Right kidney (tissue), 1 donor: ENCODE measurements around the gene USF3.
A peak's percentile ranks its signal among the peaks of the same experiment; 100 is the strongest.

ENCODE experiments used
- DNase-seq: peaks from one replicate; pipeline ENCODE4 v3.0.0-alpha.2; 2016

The USF3 gene

DNA sequence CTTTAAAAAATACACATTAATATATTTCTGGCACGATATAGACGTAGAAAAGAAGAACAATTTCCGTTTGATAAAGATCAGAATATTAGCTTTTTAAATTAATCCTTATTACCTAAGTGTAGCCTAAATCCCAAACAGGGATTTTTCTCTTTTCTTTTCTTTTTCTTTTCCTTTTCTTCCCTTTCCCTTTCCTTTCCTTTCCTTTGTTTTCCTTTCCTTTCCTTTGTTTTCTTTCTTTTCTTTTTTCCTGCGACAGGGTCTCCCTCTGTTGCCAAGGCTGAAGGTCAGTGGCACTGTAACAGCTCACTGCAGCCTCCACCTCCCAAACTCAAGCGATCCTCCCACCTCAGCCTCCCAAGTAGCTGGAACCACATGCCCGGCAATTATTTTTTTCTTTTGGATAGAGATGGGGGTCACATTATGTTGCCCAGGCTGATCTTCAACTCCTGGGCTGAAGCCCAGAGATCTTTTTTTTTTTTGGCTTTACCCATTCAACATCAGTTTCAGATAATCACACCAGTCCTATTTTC, 1.8 kb upstream of the USF3 start:
- no peak for DNase-seq

DNA sequence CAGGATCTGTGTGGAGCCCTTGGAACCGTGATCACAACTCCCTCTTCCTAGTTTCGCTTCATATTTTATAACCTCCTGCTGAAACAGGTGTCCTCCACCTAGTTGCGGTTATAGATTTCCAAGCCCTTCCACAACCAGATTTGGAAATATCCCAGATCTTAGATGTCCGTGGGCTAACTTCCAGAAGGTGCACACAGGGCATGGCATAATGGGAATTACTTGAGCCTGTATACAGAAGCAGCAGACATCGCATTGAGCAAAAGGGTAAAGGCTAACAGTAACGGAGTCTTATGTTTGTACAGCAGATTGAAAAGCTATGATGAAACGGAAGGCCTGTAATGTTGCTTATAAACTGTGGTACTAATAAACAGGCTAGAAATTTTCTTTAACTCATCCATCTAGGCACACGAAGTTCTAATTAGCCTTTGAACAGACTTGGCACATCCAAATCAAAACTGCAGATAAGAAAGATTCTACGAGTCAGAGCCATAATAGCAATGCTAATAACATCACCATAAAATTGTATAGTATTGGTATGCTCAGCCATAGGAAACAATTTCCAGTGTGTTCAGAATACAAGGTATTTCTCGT, 1.2 kb upstream of the USF3 start:
- DNase-seq: no peak

- peak; percentile 94 for DNase-seq
These were observed 437 bp upstream of the USF3 start for GRCh38 chr3:113696658-113697499.

GRCh38 chr3:113695431-113695785, 1.0 kb downstream of the USF3 start:
- DNase-seq: peak; percentile 54

DNA sequence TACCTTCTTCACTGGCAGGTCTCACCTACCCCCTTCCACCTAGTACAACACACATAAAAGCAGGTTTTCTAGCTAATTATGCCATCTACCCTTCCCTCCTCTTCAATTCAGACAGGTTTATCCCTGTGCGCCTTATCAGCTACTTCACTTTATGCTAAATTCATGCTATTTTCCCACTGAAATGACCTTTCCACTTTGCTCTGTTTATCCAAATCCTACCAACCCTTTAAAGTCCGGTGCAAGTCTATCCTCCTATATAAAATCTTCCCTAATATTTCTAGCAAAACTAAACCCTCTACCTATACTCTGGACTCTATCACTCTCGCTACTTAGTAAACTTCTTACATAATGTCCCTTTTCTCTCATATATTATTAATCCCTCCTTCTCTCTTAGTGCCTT, 6.0 kb downstream of the USF3 start:
- DNase-seq: no peak

- DNase-seq: no peak
These were observed 10.3 kb downstream of the USF3 start for GRCh38 chr3:113685956-113686721.

- DNase-seq: no peak
These were observed 11.3 kb downstream of the USF3 start for GRCh38 chr3:113685124-113685523.

GRCh38 chr3:113684271-113684819, 12.1 kb downstream of the USF3 start:
- DNase-seq: no peak

- DNase-seq: no peak
These were observed 17.7 kb downstream of the USF3 start for GRCh38 chr3:113678773-113679172.

- DNase-seq: no peak
These were observed 18.7 kb downstream of the USF3 start for GRCh38 chr3:113677737-113678136.

GRCh38 chr3:113676261-113676660, 20.2 kb downstream of the USF3 start:
- no peak for DNase-seq

DNA sequence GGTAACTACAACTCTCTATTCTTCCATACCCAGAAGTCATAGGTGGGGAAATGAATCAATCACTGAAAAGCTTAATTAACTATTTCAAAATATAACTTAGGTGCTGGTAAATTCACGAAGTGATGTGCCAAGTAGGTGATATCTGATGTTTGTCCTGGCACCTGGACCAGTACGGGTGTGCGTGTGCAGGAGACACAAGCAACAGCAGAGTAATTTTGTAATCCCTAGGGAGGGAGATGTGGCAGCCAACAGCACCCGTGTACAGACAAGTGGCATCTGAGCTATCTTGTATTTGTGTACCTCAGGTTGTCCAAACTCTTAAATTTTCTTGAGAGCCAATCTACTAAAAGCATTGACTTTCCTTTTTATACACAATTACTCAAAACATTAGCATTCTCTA, 22.8 kb downstream of the USF3 start:
- no peak for DNase-seq

- peak; percentile 41 for DNase-seq
These were observed 28.4 kb downstream of the USF3 start for GRCh38 chr3:113668015-113668414.

DNA sequence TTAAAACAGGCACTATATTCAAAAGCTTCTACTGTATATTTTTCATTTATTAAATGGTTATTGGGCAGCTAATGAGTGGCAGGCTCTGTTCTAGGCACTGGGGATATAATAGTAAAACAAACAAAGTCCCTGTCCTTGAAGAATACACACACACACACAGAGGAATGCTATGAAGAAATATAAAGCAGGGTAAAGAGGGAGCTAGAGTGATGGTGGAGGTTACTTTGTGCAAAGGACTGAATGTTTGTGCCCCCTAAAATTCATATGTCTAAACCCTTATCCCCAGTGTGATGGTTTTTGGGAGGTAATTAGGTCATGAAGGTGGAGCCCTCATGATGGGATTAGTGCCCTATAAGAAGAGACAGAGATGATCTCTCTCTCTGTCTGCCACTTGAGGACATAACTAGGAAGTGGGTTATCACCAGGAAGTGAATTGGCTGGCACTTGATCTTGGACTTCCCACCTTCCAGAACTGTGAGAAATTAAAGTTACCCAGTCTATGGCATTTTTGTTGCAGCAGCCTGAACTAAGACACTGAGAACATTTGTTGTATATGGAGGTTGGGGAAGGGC, 31.8 kb downstream of the USF3 start:
- no peak for DNase-seq

DNA sequence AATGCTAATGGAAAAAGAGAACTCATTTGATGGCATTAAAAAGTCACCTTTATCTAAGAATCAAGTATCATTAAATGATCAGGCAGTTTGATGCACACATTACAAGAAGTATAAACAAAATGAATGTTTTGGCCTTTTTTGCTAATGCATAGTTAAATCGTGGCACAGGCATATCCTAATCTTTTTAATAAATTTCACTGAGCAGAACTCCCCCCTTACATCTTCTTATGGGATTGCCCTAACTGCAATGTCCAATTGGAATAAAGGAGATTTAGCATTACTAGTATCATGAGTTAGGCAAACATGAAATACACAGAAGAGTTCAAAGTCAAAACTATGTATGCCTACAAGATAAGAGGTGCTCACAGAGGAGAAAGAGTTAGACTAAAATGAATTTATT, 32.7 kb downstream of the USF3 start:
- DNase-seq: no peak

GRCh38 chr3:113663324-113663750, 33.1 kb downstream of the USF3 start:
- DNase-seq: no peak

GRCh38 chr3:113662824-113663223, 33.6 kb downstream of the USF3 start:
- DNase-seq: no peak

DNA sequence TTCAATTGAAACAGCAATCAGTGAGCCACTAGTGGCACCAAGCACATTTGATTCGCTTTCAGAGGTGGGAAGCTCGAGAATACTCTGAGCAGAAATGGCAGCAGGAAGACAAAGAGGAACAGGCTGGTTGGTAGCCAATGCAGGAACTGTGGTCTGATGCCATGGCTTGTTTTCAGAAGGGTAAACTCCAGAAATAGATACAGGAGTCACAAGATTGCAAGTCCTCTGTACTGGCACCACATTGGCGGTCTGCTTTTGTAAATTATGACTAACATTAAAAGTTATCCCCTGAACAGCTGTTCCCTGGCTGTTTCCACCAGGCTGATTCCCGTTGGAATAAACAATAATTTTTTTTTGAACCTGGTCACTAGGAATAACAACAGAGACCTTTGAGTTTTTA, 35.5 kb downstream of the USF3 start:
- DNase-seq: no peak

GRCh38 chr3:113660458-113660857, 36.0 kb downstream of the USF3 start:
- no peak for DNase-seq

GRCh38 chr3:113659996-113660395, 36.4 kb downstream of the USF3 start:
- no peak for DNase-seq

DNA sequence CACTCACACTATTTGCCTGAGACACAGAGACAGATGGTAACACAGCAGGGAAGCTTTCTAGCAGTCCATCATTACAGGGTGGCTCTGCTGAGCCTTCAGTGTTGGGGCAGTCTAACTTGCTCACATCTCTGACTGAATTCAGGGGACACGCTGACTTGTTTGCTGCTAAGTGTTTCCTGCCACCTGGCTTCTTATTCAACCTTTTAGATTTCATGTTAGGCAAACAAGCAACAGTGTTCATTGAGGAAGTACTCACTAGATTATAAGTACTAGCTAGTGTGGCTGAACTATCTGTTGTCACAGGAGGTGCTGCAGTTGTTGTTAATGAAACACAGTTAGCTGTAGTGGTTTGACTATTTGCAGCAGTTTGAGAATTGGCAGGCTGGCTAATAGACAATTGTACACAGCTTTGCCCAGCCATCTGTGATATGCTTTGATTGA, 37.3 kb downstream of the USF3 start:
- DNase-seq: no peak

DNA sequence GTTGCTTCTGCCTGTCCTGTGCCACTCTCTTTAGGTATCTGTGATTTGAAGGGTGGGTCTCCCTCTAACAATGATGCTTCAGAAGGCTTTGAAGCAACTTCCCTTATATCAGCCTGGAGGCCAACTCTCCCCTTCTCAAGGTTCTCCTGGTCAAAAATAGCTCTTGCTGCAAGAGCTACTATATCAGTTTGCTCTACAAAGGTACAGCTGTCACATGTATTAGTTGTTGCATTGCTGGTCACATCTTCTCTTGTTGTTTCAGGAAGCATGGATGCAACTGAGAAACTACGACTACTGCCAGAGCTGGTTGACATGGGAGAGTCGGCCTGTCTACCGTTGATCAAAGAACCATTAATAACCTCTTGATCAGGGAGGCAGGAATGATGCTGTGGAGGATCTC, 38.3 kb downstream of the USF3 start:
- DNase-seq: no peak
